HEK293T (cell line): Measurements from ENCODE around the gene TLN1.
A peak's percentile ranks its signal among the peaks of the same experiment; 100 is the strongest.

Experiments
- CTCF ChIA-PET: fragments of 350-600 bp; formaldehyde crosslinking; extraction: SDS; loops from one replicate; lab custom pipeline; 2021; ENCODE audit warnings: antibody characterized with exemption, inconsistent platforms; lab: Yijun Ruan, JAX
- POLR2A ChIA-PET: fragments of 350-600 bp; formaldehyde crosslinking; extraction: SDS; loops from one replicate; lab custom pipeline; 2020; ENCODE audit warnings: antibody characterized with exemption, inconsistent platforms; lab: Yijun Ruan, JAX
- DNase-seq: peaks from one replicate; pipeline ENCODE4 v3.0.0; 2012; ENCODE audit warnings: mixed read lengths; ENCODE audit errors: extremely low spot score
- ARNT ChIP-seq: fragments of 450-650 bp; IDR thresholded peaks from 2 replicates; pipeline ENCODE4 v1.6.1; 2017; ENCODE audit warnings: mild to moderate bottlenecking
- BHLHE40 ChIP-seq: fragments of 450-650 bp; IDR thresholded peaks from 2 replicates; pipeline ENCODE4 v1.6.1; 2016; ENCODE audit warnings: mild to moderate bottlenecking, moderate library complexity, borderline replicate concordance
- CTBP1 ChIP-seq: fragments of 450-650 bp; IDR thresholded peaks from 2 replicates; pipeline ENCODE4 v1.6.1; 2016; ENCODE audit warnings: borderline replicate concordance
- ELF4 ChIP-seq: fragments of 450-650 bp; IDR thresholded peaks from 2 replicates; pipeline ENCODE4 v1.6.1; 2017; ENCODE audit warnings: antibody characterized with exemption
- FOXA1 ChIP-seq: fragments of 450-650 bp; IDR thresholded peaks from 2 replicates; pipeline ENCODE4 v1.6.1; 2016; ENCODE audit warnings: mild to moderate bottlenecking
- FOXK2 ChIP-seq: fragments of 450-650 bp; IDR thresholded peaks from 2 replicates; pipeline ENCODE4 v1.6.1; 2016; ENCODE audit warnings: mild to moderate bottlenecking
- FOXM1 ChIP-seq: fragments of 450-650 bp; IDR thresholded peaks from 2 replicates; pipeline ENCODE4 v1.6.1; 2017; ENCODE audit warnings: mild to moderate bottlenecking, borderline replicate concordance
- HDGF ChIP-seq: fragments of 450-650 bp; IDR thresholded peaks from 2 replicates; pipeline ENCODE4 v1.6.1; 2017; ENCODE audit warnings: antibody characterized with exemption, borderline replicate concordance
- L3MBTL2 ChIP-seq: fragments of 450-650 bp; conservative IDR thresholded peaks from 2 replicates; pipeline ENCODE4 v1.6.1; 2016; ENCODE audit warnings: mild to moderate bottlenecking
- LEF1 ChIP-seq: fragments of 450-650 bp; IDR thresholded peaks from 2 replicates; pipeline ENCODE4 v1.6.1; 2017; ENCODE audit warnings: mild to moderate bottlenecking, borderline replicate concordance
- NFRKB ChIP-seq: fragments of 450-650 bp; IDR thresholded peaks from 2 replicates; pipeline ENCODE4 v1.6.1; 2016; ENCODE audit warnings: mild to moderate bottlenecking, moderate library complexity
- PKNOX1 ChIP-seq: fragments of 450-650 bp; IDR thresholded peaks from 2 replicates; pipeline ENCODE4 v1.6.1; 2016
- SP1 ChIP-seq: fragments of 450-650 bp; IDR thresholded peaks from 2 replicates; pipeline ENCODE4 v1.6.1; 2017
- SUZ12 ChIP-seq: fragments of 450-650 bp; IDR thresholded peaks from 2 replicates; pipeline ENCODE4 v1.6.1; 2016; ENCODE audit warnings: mild to moderate bottlenecking
- TARDBP ChIP-seq: fragments of 450-650 bp; IDR thresholded peaks from 2 replicates; pipeline ENCODE4 v1.6.1; 2016
- ZNF384 ChIP-seq: fragments of 450-650 bp; IDR thresholded peaks from 2 replicates; pipeline ENCODE4 v1.6.1; 2016

The TLN1 gene

DNA sequence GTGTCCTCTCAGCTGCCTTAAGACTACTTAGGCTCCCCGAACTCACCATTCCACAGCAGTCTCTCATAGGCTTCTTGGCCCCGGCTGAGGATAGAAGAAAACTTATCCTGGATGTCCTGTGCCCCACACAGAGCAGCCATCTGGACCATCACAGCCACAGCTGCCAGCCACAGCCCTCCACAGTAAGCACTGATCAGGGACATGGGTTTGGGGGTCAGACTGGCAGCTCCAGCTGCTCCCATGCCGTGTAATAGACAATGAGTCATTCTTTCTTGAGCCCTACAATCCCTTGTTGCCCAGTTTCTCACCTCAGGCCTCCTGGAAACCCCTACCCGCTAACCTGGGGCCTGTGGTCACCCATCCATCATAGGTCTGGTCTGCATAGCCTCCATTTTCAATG, 6.2 kb upstream of the TLN1 start:
- no peak for TF ChIP-seq ARNT
- TF ChIP-seq HDGF, result no peak
- TF ChIP-seq LEF1, result no peak
- TF ChIP-seq NFRKB, result no peak
- no peak for TF ChIP-seq TARDBP
- no peak for TF ChIP-seq FOXA1
- no peak for TF ChIP-seq FOXK2
- TF ChIP-seq SP1, result no peak
- TF ChIP-seq CTBP1, result no peak
- TF ChIP-seq FOXM1, result no peak
- TF ChIP-seq ZNF384, result no peak
- TF ChIP-seq ELF4, result no peak
- no peak for TF ChIP-seq SUZ12
- TF ChIP-seq PKNOX1, result no peak
- TF ChIP-seq L3MBTL2, result no peak
- no peak for TF ChIP-seq BHLHE40
- no peak for DNase-seq
- CTCF ChIA-PET, result no interaction called here
- POLR2A ChIA-PET, result interaction anchor here (3.3 kb wide), 1 partner anchor 11 kb away, joined by 15 read pairs; the partner anchor contains the start of genes GBA2 and RGP1

- no peak for DNase-seq
- POLR2A ChIA-PET, result interaction anchor here (3.3 kb wide), 1 partner anchor 12 kb away, joined by 15 read pairs; the partner anchor contains the start of genes GBA2 and RGP1
- TF ChIP-seq LEF1 (no peak), SP1 (no peak), FOXM1 (no peak), FOXK2 (no peak), CTBP1 (no peak), TARDBP (no peak), ZNF384 (no peak), FOXA1 (no peak), PKNOX1 (no peak)
- CTCF ChIA-PET, result no interaction called here
These were observed 5.1 kb upstream of the TLN1 start for GRCh38 chr9:35737143-35737542.

DNA sequence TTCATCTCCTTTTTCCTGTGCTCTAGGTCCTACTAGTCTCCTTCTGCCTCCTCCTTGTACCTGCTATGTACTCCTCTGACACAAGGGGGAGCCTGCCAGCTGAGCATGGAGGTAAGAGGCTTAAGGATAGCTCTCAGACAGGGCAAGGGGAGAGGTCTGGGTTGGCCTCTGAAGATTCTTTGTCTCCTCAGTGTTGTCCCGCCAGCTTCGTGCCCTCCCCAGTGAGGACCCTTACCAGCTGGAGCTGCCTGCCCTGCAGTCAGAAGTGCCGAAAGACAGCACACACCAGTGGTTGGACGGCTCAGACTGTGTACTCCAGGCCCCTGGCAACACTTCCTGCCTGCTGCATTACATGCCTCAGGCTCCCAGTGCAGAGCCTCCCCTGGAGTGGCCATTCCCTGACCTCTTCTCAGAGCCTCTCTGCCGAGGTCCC, 4.2 kb upstream of the TLN1 start:
- ChIA-PET POLR2A (interaction anchor here (3.3 kb wide), 1 partner anchor 13 kb away, joined by 15 read pairs; the partner anchor contains the start of genes GBA2 and RGP1), CTCF (interaction anchor here (0.7 to 1.9 kb wide), 3 partner anchors 11 to 146 kb away, joined by 3 to 4 read pairs (median 4); partner anchors contain the start of genes GBA2 and RGP1)
- TF ChIP-seq ELF4 (no peak), L3MBTL2 (no peak), NFRKB (no peak), ZNF384 (no peak), SUZ12 (no peak), SP1 (no peak)
- DNase-seq, result peak; percentile 68

DNA sequence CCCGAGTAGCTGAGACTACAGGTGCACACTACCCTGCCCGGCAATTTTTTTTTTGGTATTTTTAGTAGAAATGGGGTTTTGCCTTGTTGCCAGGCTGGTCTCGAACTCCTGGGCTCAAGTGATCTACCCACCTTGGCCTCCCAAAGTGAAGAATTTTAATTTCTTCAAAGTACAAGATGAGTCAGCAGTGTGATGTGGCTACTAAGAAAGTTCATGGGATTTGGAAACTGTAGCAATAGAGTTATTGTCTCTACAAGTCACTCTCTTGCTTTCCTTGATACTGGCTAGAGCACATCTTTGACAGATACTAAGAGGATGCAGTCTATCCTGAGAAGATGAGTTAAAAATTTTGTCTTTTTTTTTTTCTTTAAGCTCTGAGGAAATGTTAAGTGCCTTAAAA, 2.1 kb upstream of the TLN1 start:
- POLR2A ChIA-PET, result no interaction called here
- no peak for TF ChIP-seq SUZ12
- TF ChIP-seq ZNF384, result no peak
- no peak for TF ChIP-seq ELF4
- no peak for TF ChIP-seq FOXA1
- TF ChIP-seq LEF1, result no peak
- no peak for TF ChIP-seq L3MBTL2
- no peak for TF ChIP-seq TARDBP
- no peak for TF ChIP-seq FOXK2
- TF ChIP-seq HDGF, result no peak
- no peak for TF ChIP-seq BHLHE40
- CTCF ChIA-PET, result no interaction called here
- no peak for DNase-seq

DNA sequence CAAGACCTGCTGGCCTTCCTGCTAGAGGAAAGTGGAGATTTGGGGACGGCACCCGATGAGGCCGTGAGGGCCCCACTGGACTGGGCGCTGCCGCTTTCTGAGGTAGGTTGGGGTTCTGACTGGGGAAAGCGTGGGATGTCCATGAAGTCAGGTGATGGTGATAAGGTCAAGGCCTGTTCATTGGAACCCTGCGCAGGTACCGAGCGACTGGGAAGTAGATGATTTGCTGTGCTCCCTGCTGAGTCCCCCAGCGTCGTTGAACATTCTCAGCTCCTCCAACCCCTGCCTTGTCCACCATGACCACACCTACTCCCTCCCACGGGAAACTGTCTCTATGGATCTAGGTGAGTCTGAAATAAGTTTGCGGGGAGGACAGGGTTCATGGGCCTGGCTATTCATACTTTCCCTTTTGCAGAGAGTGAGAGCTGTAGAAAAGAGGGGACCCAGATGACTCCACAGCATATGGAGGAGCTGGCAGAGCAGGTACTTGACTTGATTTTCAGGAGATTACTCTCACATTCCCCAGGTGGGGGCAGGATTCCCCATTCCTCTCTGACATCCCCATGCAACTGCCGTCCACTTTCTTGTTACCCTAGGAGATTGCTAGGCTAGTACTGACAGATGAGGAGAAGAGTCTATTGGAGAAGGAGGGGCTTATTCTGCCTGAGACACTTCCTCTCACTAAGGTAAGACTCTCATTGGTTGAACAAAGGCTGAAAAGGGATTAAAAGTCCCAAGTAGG, 976 bp upstream of the TLN1 start:
- TF ChIP-seq CTBP1, result no peak
- no peak for TF ChIP-seq ZNF384
- peak; percentile 31; the same call in 1 of the 2 replicates for TF ChIP-seq PKNOX1
- no peak for TF ChIP-seq SUZ12
- ChIA-PET CTCF (interaction anchor here (0.8 to 3.2 kb wide), 6 partner anchors 14 to 76 kb away, joined by 3 to 11 read pairs (median 4); no protein-coding TSS in a partner anchor), POLR2A (interaction anchor here (0.7 to 2.6 kb wide), 10 partner anchors 12 to 129 kb away, joined by 3 to 20 read pairs (median 4); partner anchors contain the start of genes CCDC107, GBA2, RGP1 and RMRP)
- peak; percentile 52 for DNase-seq

DNA sequence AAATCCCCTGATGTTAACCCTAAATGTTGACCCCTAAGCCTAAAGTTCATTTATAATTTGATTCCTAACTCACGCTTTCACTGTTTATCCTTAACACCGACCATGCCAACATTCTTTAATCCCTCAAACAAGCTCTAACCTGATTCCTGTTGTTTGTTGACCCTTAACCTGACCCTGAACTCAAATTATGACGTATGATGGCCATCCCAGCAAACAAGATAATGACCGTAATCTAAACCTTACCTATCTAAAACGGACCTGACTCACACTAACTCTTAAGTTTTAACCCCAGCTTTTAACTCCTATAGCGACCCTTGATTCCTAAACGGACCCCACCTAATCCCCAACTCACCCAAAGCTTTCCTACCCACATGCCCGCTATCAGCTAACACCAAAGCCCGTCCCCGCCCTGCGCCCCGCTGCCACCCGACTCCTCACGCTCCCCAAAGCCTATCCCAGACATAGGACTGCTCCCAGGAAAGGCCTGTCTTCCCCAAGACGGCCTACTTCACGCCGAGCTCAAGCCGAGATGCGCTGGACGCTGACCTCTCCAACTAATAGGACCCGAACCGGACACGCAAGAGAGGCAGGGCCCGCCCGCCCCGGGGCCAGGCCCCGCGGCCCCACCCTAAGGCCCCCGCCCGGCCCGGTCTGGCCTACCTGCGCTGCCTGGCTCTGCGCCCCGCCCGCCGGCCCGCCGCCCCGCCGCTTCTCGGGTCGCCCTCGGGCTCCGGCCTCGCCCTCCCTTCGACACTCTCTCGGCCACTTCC, 395 bp downstream of the TLN1 start:
- no peak for DNase-seq
- POLR2A ChIA-PET, result interaction anchor here (1.0 to 2.6 kb wide), 12 partner anchors 13 to 128 kb away, joined by 3 to 20 read pairs (median 6); partner anchors contain the start of genes ARHGEF39, CCDC107, GBA2 and HINT2
- no peak for TF ChIP-seq FOXM1
- TF ChIP-seq CTBP1, result no peak
- no peak for TF ChIP-seq ZNF384
- no peak for TF ChIP-seq L3MBTL2
- TF ChIP-seq BHLHE40, result no peak
- TF ChIP-seq ARNT, result no peak
- no peak for TF ChIP-seq TARDBP
- no peak for TF ChIP-seq NFRKB
- TF ChIP-seq LEF1, result no peak
- no peak for TF ChIP-seq SP1
- TF ChIP-seq HDGF, result no peak
- CTCF ChIA-PET, result interaction anchor here (1.2 to 3.2 kb wide), 4 partner anchors 16 to 119 kb away, joined by 4 to 11 read pairs (median 4); no protein-coding TSS in a partner anchor
